Tibial nerve (tissue), 4 donors: Measurements from ENCODE around the gene CUTC.

Experiments
- EP300 ChIP-seq, 2 donors: sonication (generic); formaldehyde crosslinking; IDR thresholded peaks; one replicate each; pipeline ENCODE4 v1.6.1; 2017; ENCODE audit warnings: antibody characterized with exemption in 2 of 2, mild to moderate bottlenecking in 1 of 2
- POLR2A ChIP-seq, 2 donors: fragments of 450-650 bp; IDR thresholded peaks; one replicate each; pipeline ENCODE4 v1.6.1; 2017; ENCODE audit warnings: antibody characterized with exemption in 2 of 2, mild to moderate bottlenecking in 2 of 2, moderate library complexity in 2 of 2
- TF ChIP-seq, protein P1 (sequence below), 5 experiments: fragments of 200-600 bp in 3 of 5; fragments of 450-650 bp in 2 of 5; sonication (generic) in 3 of 5; IDR thresholded peaks; one replicate each; pipeline ENCODE4 v1.5.1; 2016 to 2019; ENCODE audit warnings: antibody characterized with exemption in 5 of 5, mild to moderate bottlenecking in 3 of 5, moderate library complexity in 2 of 5

GRCh38 chr10:99695761-99696160, 36.3 kb upstream of the CUTC start:
- TF ChIP-seq, protein P1, sequence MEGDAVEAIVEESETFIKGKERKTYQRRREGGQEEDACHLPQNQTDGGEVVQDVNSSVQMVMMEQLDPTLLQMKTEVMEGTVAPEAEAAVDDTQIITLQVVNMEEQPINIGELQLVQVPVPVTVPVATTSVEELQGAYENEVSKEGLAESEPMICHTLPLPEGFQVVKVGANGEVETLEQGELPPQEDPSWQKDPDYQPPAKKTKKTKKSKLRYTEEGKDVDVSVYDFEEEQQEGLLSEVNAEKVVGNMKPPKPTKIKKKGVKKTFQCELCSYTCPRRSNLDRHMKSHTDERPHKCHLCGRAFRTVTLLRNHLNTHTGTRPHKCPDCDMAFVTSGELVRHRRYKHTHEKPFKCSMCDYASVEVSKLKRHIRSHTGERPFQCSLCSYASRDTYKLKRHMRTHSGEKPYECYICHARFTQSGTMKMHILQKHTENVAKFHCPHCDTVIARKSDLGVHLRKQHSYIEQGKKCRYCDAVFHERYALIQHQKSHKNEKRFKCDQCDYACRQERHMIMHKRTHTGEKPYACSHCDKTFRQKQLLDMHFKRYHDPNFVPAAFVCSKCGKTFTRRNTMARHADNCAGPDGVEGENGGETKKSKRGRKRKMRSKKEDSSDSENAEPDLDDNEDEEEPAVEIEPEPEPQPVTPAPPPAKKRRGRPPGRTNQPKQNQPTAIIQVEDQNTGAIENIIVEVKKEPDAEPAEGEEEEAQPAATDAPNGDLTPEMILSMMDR (IDR thresholded peaks at IDR 0.05), result no peak
- TF ChIP-seq POLR2A (IDR thresholded peaks at IDR 0.05), result no peak
- TF ChIP-seq EP300 (IDR thresholded peaks at IDR 0.05), result no peak
